ENCODE results near the gene LCE1D.

LCE1D gene, protein sequence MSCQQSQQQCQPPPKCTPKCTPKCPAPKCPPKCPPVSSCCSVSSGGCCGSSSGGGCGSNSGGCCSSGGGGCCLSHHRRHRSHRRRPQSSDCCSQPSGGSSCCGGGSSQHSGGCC

DNA sequence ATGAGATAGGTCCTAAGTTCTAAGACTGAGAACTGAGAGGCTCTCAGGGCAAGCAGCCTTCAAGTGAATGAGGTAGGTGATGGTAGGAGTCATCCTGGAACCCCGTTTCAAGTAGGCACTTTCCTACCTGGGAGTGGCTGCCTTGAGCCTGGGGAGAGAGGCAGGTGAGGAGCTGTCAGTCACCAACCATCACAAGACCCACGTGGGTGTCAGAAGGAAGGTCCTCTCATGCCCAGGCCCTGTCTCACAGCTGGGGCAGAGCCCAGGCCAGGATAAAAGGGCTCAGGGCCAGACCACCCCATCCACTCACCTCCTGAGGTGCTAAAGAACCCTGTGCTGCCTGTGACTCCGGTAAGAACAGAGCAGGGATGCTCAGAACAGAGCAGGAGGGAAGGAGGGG lies at the start of gene LCE1D:
Gene LCE1D, plus strand, starts transcription at position 301 of the 400 bp plus-strand sequence. CDS start 1,074 bp downstream, outside the sequence.
- Histone ChIP-seq H3K4me3 (ENCODE audit: low read depth in 1 of 2, low read length in 2 of 2) (no peak within 1 kb of the TSS), H3K9me3 (ENCODE audit: low read length) (no peaks in the 10 kb centered on the region), H3K36me3 (ENCODE audit: insufficient read depth, low read length) (no peaks in the 10 kb centered on the region), H3K27ac (ENCODE audit: low read depth, low read length) (no peak within 1 kb of the TSS), H3K27me3 (ENCODE audit: control insufficient read depth in 1 of 2, insufficient read depth in 2 of 2, low read length in 2 of 2) (no peaks in the 10 kb centered on the region), H3K4me1 (ENCODE audit: insufficient read depth, low read length) (no peaks in the 10 kb centered on the region), H3K9ac (ENCODE audit: low read length) (no peak within 1 kb of the TSS)

DNA sequence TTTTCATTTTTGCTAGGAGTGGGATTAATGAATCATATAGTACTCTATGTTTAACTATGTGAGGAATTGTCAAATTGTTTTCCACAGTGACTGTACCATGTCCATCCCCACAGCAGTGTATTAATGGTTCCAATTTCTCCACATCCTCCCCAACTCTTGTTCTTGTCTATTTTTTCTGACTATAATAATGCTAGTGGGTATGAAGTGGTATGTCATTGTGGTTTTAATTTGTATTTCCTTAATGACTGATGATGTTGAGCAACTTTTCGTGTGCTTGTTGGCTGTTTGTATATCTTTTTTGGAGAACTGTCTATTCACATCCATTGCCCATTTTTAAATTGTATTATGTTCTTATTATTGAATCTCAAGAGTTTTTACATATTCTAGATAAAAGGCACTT lies 48.7 kb upstream of the LCE1D start:
- H3K9me3 ChIP-seq (ENCODE audit: low read length), result no peaks in the 10 kb centered on the region
- no peaks in the 10 kb centered on the region for H3K4me1 ChIP-seq (ENCODE audit: insufficient read depth, low read length)
- no peaks in the 10 kb centered on the region for H3K27me3 ChIP-seq (ENCODE audit: control insufficient read depth in 1 of 2, insufficient read depth in 2 of 2, low read length in 2 of 2)
- H3K4me3 ChIP-seq (ENCODE audit: low read depth in 1 of 2, low read length in 2 of 2), result no peak overlapping the region
- no peaks in the 10 kb centered on the region for H3K36me3 ChIP-seq (ENCODE audit: insufficient read depth, low read length)
- H3K9ac ChIP-seq (ENCODE audit: low read length), result no peak overlapping the region
- no peak overlapping the region for H3K27ac ChIP-seq (ENCODE audit: low read depth, low read length)

DNA sequence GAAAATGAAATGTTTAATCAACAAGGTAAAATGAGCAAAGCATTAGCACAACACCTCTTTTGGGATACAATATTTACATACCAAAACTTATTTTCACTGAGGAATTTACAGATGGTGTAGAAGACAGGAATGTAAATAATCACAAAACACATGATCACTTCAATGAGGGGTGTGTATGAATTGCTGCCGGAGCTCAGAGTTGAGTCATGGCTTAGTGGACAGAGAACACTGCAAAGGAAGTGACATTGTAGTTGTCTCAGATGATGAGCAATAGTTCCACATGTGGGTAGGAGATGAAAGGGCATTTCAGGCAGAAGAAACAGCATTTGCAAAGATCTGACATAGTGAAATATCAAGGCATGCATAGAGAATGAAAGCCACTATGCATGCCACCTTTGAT lies 44.3 kb upstream of the LCE1D start:
- H3K36me3 ChIP-seq (ENCODE audit: insufficient read depth, low read length), result no peaks in the 10 kb centered on the region
- H3K4me1 ChIP-seq (ENCODE audit: insufficient read depth, low read length), result no peaks in the 10 kb centered on the region
- H3K9me3 ChIP-seq (ENCODE audit: low read length), result no peaks in the 10 kb centered on the region
- H3K4me3 ChIP-seq (ENCODE audit: low read depth in 1 of 2, low read length in 2 of 2), result no peak overlapping the region
- H3K27ac ChIP-seq (ENCODE audit: low read depth, low read length), result no peak overlapping the region
- no peaks in the 10 kb centered on the region for H3K27me3 ChIP-seq (ENCODE audit: control insufficient read depth in 1 of 2, insufficient read depth in 2 of 2, low read length in 2 of 2)
- no peak overlapping the region for H3K9ac ChIP-seq (ENCODE audit: low read length)

DNA sequence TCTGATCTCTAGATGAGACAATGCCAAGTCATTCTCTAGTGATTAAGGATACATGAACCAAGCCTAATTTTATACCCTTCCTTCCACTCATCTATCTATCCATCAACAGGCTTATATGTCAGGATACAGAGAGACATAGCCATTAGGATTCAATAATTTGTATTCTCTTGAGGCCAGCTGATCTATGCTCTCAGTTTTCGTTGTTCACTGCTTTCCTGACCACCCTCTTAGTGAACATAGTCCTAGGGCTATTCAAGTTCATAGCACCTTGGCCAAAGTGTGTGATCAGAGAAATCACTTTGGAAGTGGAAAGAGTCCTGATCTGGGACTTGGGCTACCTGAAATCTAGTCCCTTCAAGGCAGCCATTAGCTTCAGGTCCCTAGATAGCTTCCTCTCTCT lies 42.9 kb upstream of the LCE1D start:
- no peaks in the 10 kb centered on the region for H3K4me1 ChIP-seq (ENCODE audit: insufficient read depth, low read length)
- no peak overlapping the region for H3K9ac ChIP-seq (ENCODE audit: low read length)
- H3K36me3 ChIP-seq (ENCODE audit: insufficient read depth, low read length), result no peaks in the 10 kb centered on the region
- H3K27me3 ChIP-seq (ENCODE audit: control insufficient read depth in 1 of 2, insufficient read depth in 2 of 2, low read length in 2 of 2), result no peaks in the 10 kb centered on the region
- no peak overlapping the region for H3K27ac ChIP-seq (ENCODE audit: low read depth, low read length)
- H3K4me3 ChIP-seq (ENCODE audit: low read depth in 1 of 2, low read length in 2 of 2), result no peak overlapping the region
- no peaks in the 10 kb centered on the region for H3K9me3 ChIP-seq (ENCODE audit: low read length)

DNA sequence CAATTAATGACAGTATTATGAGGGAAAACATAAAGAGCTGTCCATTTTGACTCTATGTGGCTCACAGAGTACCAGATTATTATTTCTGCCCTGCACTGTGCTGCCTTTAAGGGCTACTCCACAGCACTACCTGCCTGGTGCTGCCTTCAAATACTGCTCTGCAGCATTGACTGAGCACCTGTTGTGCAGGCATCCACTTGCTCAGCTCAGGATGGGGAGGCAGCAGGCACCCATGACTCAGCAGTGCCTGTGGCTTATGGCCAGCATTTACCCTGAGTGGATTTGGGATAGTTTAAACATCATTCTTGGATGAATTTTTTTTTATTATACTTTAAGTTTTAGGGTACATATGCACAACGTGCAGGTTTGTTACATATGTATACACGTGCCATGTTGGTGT lies 39.6 kb upstream of the LCE1D start:
- no peak overlapping the region for H3K4me3 ChIP-seq (ENCODE audit: low read depth in 1 of 2, low read length in 2 of 2)
- H3K27me3 ChIP-seq (ENCODE audit: control insufficient read depth in 1 of 2, insufficient read depth in 2 of 2, low read length in 2 of 2), result no peaks in the 10 kb centered on the region
- H3K4me1 ChIP-seq (ENCODE audit: insufficient read depth, low read length), result no peaks in the 10 kb centered on the region
- H3K9me3 ChIP-seq (ENCODE audit: low read length), result no peaks in the 10 kb centered on the region
- H3K9ac ChIP-seq (ENCODE audit: low read length), result no peak overlapping the region
- no peaks in the 10 kb centered on the region for H3K36me3 ChIP-seq (ENCODE audit: insufficient read depth, low read length)
- H3K27ac ChIP-seq (ENCODE audit: low read depth, low read length), result no peak overlapping the region

DNA sequence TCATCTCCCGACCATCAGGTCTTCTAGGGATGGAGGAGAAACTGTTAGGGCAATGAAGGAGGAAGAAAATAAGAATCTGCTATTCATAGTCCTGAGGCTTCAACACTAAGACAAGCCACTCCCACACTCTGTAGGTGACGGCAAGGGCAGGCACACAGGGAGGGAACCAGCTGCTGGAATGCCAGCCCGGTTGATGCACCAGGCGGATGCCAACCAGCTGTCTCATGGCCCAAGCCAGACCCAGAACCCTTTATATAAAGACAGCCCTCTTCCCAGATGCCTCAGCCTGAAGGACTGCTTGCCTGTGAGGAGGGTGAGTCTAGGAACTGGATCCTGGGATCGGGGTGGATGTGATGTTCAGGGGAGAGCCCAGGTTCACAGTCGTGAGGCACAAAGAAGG lies 38.8 kb upstream of the LCE1D start, which contains the start of gene KPRP:
Gene KPRP, plus strand, starts transcription at position 279 of the 400 bp plus-strand sequence. CDS start 1,564 bp downstream, outside the sequence.
- Histone ChIP-seq H3K27me3 (ENCODE audit: control insufficient read depth in 1 of 2, insufficient read depth in 2 of 2, low read length in 2 of 2) (no peaks in the 10 kb centered on the region), H3K9ac (ENCODE audit: low read length) (no peak within 1 kb of the TSS), H3K36me3 (ENCODE audit: insufficient read depth, low read length) (no peaks in the 10 kb centered on the region), H3K9me3 (ENCODE audit: low read length) (no peaks in the 10 kb centered on the region), H3K4me1 (ENCODE audit: insufficient read depth, low read length) (no peaks in the 10 kb centered on the region), H3K27ac (ENCODE audit: low read depth, low read length) (no peak within 1 kb of the TSS), H3K4me3 (ENCODE audit: low read depth in 1 of 2, low read length in 2 of 2) (no peak within 1 kb of the TSS)

DNA sequence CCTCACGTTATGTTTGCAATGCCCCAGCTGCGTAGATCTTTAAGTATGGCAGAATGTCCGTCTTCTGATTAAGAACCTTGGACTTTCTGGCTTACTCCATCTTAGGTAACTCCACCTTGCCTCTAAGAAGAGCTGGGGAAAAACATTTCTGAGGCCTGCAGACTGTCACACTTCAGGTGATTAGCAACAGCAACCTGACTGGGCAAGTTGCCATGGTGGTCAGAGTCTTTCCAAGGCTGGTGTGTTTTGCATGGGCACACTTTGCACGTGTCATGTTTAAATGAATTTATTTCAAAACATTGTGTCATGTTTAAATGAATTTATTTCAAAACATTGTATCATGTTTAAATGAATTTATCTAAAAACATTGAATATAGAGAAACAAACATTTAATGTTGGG lies 37.9 kb upstream of the LCE1D start:
- Histone ChIP-seq H3K9ac (ENCODE audit: low read length) (no peak overlapping the region), H3K4me1 (ENCODE audit: insufficient read depth, low read length) (no peaks in the 10 kb centered on the region), H3K27me3 (ENCODE audit: control insufficient read depth in 1 of 2, insufficient read depth in 2 of 2, low read length in 2 of 2) (no peaks in the 10 kb centered on the region), H3K36me3 (ENCODE audit: insufficient read depth, low read length) (no peaks in the 10 kb centered on the region), H3K4me3 (ENCODE audit: low read depth in 1 of 2, low read length in 2 of 2) (no peak overlapping the region), H3K27ac (ENCODE audit: low read depth, low read length) (no peak overlapping the region), H3K9me3 (ENCODE audit: low read length) (no peaks in the 10 kb centered on the region)

DNA sequence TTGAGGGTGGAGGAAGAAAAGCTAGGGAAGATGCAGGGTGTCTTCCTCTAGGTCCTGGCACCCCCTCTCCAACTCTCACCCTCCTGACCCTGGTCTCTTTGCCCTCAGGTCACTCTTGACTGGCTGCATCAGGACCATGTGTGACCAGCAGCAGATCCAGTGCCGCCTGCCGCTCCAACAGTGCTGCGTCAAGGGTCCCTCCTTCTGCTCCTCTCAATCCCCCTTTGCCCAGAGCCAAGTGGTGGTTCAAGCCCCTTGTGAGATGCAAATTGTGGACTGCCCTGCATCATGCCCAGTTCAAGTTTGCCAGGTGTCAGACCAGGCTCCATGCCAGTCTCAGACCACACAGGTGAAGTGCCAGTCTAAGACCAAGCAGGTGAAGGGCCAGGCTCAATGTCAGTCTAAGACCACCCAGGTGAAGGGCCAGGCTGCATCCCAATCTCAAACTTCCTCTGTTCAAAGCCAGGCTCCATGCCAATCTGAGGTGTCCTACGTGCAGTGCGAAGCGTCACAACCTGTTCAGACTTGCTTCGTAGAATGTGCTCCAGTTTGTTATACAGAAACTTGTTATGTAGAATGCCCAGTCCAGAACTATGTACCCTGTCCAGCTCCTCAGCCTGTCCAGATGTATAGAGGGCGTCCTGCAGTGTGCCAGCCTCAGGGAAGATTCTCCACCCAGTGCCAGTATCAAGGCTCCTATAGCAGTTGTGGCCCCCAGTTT lies 36.9 kb upstream of the LCE1D start:
- H3K4me1 ChIP-seq (ENCODE audit: insufficient read depth, low read length), result no peaks in the 10 kb centered on the region
- no peak overlapping the region for H3K27ac ChIP-seq (ENCODE audit: low read depth, low read length)
- no peak overlapping the region for H3K4me3 ChIP-seq (ENCODE audit: low read depth in 1 of 2, low read length in 2 of 2)
- no peaks in the 10 kb centered on the region for H3K36me3 ChIP-seq (ENCODE audit: insufficient read depth, low read length)
- H3K27me3 ChIP-seq (ENCODE audit: control insufficient read depth in 1 of 2, insufficient read depth in 2 of 2, low read length in 2 of 2), result no peaks in the 10 kb centered on the region
- no peaks in the 10 kb centered on the region for H3K9me3 ChIP-seq (ENCODE audit: low read length)
- H3K9ac ChIP-seq (ENCODE audit: low read length), result no peak overlapping the region

DNA sequence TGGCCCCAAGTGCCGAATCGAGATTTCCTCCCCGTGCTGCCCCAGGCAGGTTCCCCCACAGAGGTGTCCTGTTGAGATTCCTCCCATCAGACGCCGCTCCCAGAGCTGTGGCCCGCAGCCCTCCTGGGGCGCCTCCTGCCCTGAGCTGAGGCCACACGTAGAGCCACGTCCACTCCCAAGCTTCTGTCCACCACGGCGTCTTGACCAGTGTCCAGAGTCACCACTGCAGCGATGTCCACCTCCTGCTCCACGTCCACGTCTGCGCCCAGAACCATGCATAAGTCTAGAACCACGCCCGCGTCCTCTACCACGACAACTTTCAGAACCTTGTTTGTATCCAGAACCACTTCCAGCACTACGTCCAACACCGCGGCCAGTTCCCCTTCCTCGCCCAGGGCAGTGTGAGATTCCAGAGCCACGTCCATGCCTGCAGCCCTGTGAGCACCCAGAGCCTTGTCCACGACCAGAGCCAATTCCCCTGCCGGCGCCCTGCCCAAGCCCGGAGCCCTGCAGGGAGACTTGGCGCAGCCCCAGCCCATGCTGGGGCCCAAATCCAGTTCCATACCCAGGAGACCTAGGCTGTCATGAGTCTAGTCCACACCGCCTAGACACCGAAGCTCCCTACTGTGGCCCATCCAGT lies 35.9 kb upstream of the LCE1D start:
- Histone ChIP-seq H3K36me3 (ENCODE audit: insufficient read depth, low read length) (no peaks in the 10 kb centered on the region), H3K4me3 (ENCODE audit: low read depth in 1 of 2, low read length in 2 of 2) (no peak overlapping the region), H3K4me1 (ENCODE audit: insufficient read depth, low read length) (no peaks in the 10 kb centered on the region), H3K9me3 (ENCODE audit: low read length) (no peaks in the 10 kb centered on the region), H3K9ac (ENCODE audit: low read length) (no peak overlapping the region), H3K27me3 (ENCODE audit: control insufficient read depth in 1 of 2, insufficient read depth in 2 of 2, low read length in 2 of 2) (no peaks in the 10 kb centered on the region), H3K27ac (ENCODE audit: low read depth, low read length) (no peak overlapping the region)

DNA sequence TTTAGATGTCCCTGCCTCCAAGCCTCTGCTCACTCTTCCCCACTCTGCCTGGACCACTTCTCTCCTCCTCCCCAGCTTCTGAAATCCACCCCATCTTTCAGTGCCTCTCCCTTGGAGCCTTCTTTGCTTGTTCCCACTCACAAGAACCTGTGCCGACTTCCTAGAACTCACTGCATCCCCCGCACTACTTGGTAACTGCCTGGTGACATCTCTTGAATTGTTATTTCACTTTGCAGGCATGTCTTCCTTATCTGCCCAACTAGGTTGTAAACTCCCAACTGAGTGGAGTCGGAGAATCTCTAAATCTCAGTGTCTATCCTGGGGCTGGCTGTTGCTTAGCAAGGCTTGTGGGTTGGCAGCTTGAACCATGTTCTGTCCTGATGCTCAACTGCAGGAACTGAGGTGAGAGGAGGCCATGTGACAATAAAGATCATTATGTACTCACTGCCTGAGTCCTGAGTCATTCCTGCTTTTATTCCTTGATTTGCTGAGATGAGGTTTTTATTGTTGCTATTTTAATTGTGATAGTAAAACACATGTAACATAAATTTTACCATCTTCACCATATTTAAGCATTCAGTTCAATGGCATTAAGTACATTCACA lies 34.8 kb upstream of the LCE1D start:
- no peaks in the 10 kb centered on the region for H3K27me3 ChIP-seq (ENCODE audit: control insufficient read depth in 1 of 2, insufficient read depth in 2 of 2, low read length in 2 of 2)
- H3K27ac ChIP-seq (ENCODE audit: low read depth, low read length), result no peak overlapping the region
- no peak overlapping the region for H3K9ac ChIP-seq (ENCODE audit: low read length)
- H3K4me3 ChIP-seq (ENCODE audit: low read depth in 1 of 2, low read length in 2 of 2), result no peak overlapping the region
- H3K9me3 ChIP-seq (ENCODE audit: low read length), result no peaks in the 10 kb centered on the region
- H3K4me1 ChIP-seq (ENCODE audit: insufficient read depth, low read length), result no peaks in the 10 kb centered on the region
- H3K36me3 ChIP-seq (ENCODE audit: insufficient read depth, low read length), result no peaks in the 10 kb centered on the region

DNA sequence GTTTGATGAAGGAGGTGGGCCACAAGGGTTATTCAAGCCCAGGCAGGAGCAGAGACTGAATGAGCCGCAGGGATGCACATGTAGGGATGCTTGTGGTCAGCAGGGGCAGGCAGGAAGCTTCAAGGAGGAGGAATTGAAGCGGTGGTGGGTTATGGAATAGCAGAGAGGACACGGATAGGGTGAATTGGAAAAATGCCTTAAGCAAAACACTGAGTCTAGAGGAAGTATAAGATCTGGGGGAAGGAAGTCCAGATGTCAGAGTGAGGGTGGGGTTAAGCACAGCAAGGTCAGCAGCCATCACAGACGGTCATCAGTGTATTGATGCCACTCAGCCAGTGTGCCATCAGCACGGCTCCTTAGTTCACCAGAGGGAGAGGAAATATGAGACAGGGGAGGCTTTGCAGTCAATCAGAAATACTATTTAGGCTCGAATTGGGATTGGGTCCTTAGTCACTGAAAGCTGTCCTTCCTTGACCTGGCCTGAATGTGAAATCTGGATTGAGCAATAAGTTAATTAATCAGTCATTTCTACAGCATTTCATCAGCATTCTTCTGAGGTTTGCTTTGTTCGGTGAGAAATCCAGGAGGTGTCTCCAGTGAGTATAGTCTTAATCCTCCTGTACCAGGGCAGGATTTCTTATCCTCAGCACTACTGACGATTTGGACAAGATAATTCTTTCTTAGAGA lies 27.5 kb upstream of the LCE1D start:
- no peaks in the 10 kb centered on the region for H3K4me1 ChIP-seq (ENCODE audit: insufficient read depth, low read length)
- H3K9me3 ChIP-seq (ENCODE audit: low read length), result no peaks in the 10 kb centered on the region
- no peaks in the 10 kb centered on the region for H3K36me3 ChIP-seq (ENCODE audit: insufficient read depth, low read length)

More for the DNA sequence above, 27.5 kb upstream of the LCE1D start:
- Histone ChIP-seq H3K27me3 (ENCODE audit: control insufficient read depth in 1 of 2, insufficient read depth in 2 of 2, low read length in 2 of 2) (no peaks in the 10 kb centered on the region), H3K4me3 (ENCODE audit: low read depth in 1 of 2, low read length in 2 of 2) (no peak overlapping the region), H3K27ac (ENCODE audit: low read depth, low read length) (no peak overlapping the region), H3K9ac (ENCODE audit: low read length) (no peak overlapping the region)
